Heart left ventricle (tissue), 16 donors: ENCODE results near the gene SLC41A1. TPM values are rescaled to one million over a fixed set of nuclear protein-coding genes. Genes with fewer than 3 reads are reported as not detected.
A peak's percentile ranks its signal among the peaks of the same experiment; 100 is the strongest.

Experiments
- ATAC-seq, 4 donors: fragments of 200-7000 bp; cut with Tn5 transposase; one replicate each; pipeline ENCODE4 v1.9.1; 2020 to 2022; ENCODE audit warnings: moderate library complexity in 4 of 4, mild to moderate bottlenecking in 3 of 4, moderate number of reproducible peaks in 1 of 4
- DNase-seq, 5 donors: peaks; one replicate each; pipeline ENCODE4 v3.0.0-alpha.2; 2020
- H3K27ac ChIP-seq, 12 donors: fragments of 200-600 bp; sonication (generic) in 4 of 12; one replicate each; pipeline versions ENCODE4 v1.5.0 to v1.8.0; 2016 to 2022; ENCODE audit warnings: mild to moderate bottlenecking in 2 of 12
- H3K27me3 ChIP-seq, 9 donors: fragments of 200-600 bp; sonication (generic) in 2 of 9; one replicate each; pipeline versions ENCODE4 v1.5.1 to v1.8.0; 2016 to 2022; ENCODE audit warnings: mild to moderate bottlenecking in 3 of 9
- H3K36me3 ChIP-seq, 9 donors: fragments of 200-600 bp; sonication (generic) in 2 of 9; one replicate each; pipeline versions ENCODE4 v1.5.0 to v1.8.0; 2018 to 2022; ENCODE audit warnings: mild to moderate bottlenecking in 2 of 9
- H3K4me1 ChIP-seq, 12 donors: fragments of 200-600 bp; sonication (generic) in 4 of 12; one replicate each; pipeline versions ENCODE4 v1.5.0 to v1.8.0; 2016 to 2022; ENCODE audit warnings: mild to moderate bottlenecking in 3 of 12
- H3K4me3 ChIP-seq, 12 donors: fragments of 200-600 bp; sonication (generic) in 4 of 12; one replicate each; pipeline versions ENCODE4 v1.5.0 to v1.8.0; 2017 to 2022; ENCODE audit warnings: mild to moderate bottlenecking in 9 of 12, moderate library complexity in 4 of 12
- H3K9me3 ChIP-seq, 12 donors: fragments of 200-600 bp; sonication (generic) in 4 of 12; one replicate each; pipeline versions ENCODE4 v1.5.0 to v1.8.0; 2016 to 2022; ENCODE audit warnings: mild to moderate bottlenecking in 1 of 12
- CTCF ChIP-seq, 12 donors: fragments of 200-600 bp; sonication (generic) in 4 of 12; IDR thresholded peaks; one replicate each; pipeline versions ENCODE4 v1.5.0 to v1.8.0; 2018 to 2022; ENCODE audit warnings: antibody characterized with exemption in 12 of 12, mild to moderate bottlenecking in 5 of 12
- POLR2A ChIP-seq, 2 donors: fragments of 450-650 bp; IDR thresholded peaks; one replicate each; pipeline ENCODE4 v1.6.1; 2017; ENCODE audit warnings: antibody characterized with exemption in 2 of 2, mild to moderate bottlenecking in 2 of 2, moderate library complexity in 2 of 2
- WGBS, 4 donors: extraction: QIAGEN DNeasy Blood & Tissue Kit in 2 of 4; methylation state at CpG; one replicate each; pipeline versions ENCODE4 v1.1.5 to v1.1.7; 2013 to 2018; 5-methylcytosine and 5-hydroxymethylcytosine counted together
- intact Hi-C, 10 donors: fragments of 100-400 bp; cut with DNase I; formaldehyde crosslinking; loops; one replicate each; pipeline versions ENCODE4 v1.11.1 to v1.14.2; 2022
- polyA plus RNA-seq, 2 donors: library from polyadenylated mRNA; stranded (reverse); fragments of 200-250 nt; gene quantifications; one replicate each; pipeline ENCODE4 v1.2.3, GENCODE V29; 2013
- total RNA-seq, 9 donors: library from RNA; depleted of rRNA in 2 of 9; stranded (reverse); fragments of >200 nt in 2 of 9; fragmentation: NEBNext Ultra II Directional in 3 of 9; extraction: Animal tissue kit (Norgen Biotek cat#: 25700) in 3 of 9; gene quantifications; one replicate each; pipeline versions ENCODE4 v1.1.0 to v1.2.4, GENCODE V29; 2016 to 2023
- donor health status: ischemic (EF 13 %, LVEDD 7.1; RV severe dilation, severe dysfunction).
- donor health status: healthy with polysubstance abuse.
- donor health status: DM: no; HTN: yes; CAD: no.
- donor health status: DM: no; HTN: no; CAD: no.
- donor health status: ischemic (EF 25% LVEDD 6.9; RV normal size, moderate dysfunction).
- donor health status: ischemic (EF 25% LVEDD 5.7; RV mildly dilated, moderate dysfunction).
- donor health status: healthy.
- donor health status: DM: yes; HTN: yes; CAD: no.
- donor health status: ischemic (EF 35%, LVEDD 5.7; RV mildly dilated, moderate dysfunction).
- donor health status: nonischemic (EF 11% LVEDD 7.7; RV severe dilation, severe dysfunction).
- donor health status: DM: yes; HTN: yes; CAD: no.
- donor health status: PGD.
- donor health status: ischemic (EF 29% LVEDD 5.4; RV normal size, mild dysfunction).
- donor health status: nonischemic (EF 23%, LVEDD 6.1; RV moderate dilation, normal function).

SLC41A1 gene
- total and polyA plus RNA-seq, 11 donors: 146 to 442 (median 298) TPM

DNA sequence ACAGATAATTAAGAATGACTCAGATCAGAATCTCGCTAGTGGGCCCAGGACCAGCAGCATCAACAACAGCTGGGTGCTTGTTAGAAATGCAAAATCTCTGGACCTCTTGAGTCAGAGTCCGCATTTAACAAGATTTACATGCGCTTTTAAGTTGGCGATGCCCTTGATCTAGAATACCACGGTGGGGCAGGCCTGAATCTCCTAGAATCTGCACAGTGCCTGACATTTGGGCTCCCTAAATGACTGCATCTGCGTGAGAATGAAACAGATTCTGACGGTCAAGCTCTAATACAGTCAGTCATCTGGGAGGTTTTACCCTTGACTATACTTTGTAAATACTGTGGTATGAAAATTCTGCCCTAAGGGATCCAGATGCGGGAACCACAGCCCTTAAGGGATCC lies 20.5 kb downstream of the SLC41A1 start:
- intact Hi-C loops: loop anchor here (2.0 to 10.0 kb wide), 7 partner anchors 115 to 315 kb away; no protein-coding TSS in a partner anchor
- Histone ChIP-seq H3K4me3 (no peak overlapping the region), H3K27me3 (no peaks in the 10 kb centered on the region), H3K4me1 (peaks cover 0 to 19% (median 1%) of the 10 kb centered on the region in 12 donors), H3K27ac (peak overlapping the region in 3 of 12 donors; percentile 2 to 22 (median 13)), H3K36me3 (peaks cover 0 to 89% (median 77%) of the 10 kb centered on the region in 9 donors), H3K9me3 (no peaks in the 10 kb centered on the region)
- no peak for DNase-seq
- 62 to 72% (median 65%) methylated on average over 8 of the region's 8 CpGs for WGBS, 4 donors
- TF ChIP-seq POLR2A (IDR thresholded peaks at IDR 0.05) (no peak), CTCF (IDR thresholded peaks at IDR 0.05) (no peak)
- no peak for ATAC-seq

DNA sequence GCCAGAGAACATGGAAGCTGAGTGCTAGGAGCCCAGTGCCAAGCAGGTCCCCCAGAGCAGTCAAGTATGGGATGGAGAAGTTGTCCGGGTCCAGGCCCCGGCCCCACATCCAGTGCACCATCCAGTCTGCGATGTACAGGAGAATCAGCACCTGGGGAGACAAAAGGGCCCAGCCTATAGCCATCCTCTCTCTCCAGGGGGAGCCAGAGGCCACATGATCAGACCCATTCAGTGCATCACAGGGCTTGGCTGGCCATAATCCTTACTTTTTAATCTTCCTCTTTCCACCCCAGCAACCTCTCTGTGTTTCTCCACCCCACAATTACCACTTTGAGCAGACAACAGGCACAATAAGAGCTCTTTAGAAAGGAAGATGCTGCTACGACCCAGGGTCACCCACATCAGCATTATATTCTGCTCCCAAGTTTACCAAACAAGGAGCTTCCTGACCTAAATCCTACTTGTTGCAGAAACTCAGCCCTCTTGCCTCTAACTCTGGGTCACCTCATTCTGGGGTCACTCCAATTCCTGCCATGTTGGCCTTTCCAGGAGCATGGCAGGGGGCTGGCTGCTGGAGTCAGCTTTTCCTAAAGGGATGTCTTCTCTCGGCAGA lies 21.3 kb downstream of the SLC41A1 start:
- Histone ChIP-seq H3K27ac (peak overlapping the region in 4 of 12 donors; percentile 1 to 25 (median 10)), H3K9me3 (no peaks in the 10 kb centered on the region), H3K4me1 (peaks cover 0 to 23% (median 1%) of the 10 kb centered on the region in 12 donors), H3K27me3 (no peaks in the 10 kb centered on the region), H3K36me3 (peaks cover 0 to 81% (median 69%) of the 10 kb centered on the region in 9 donors), H3K4me3 (no peak overlapping the region)
- TF ChIP-seq CTCF (IDR thresholded peaks at IDR 0.05): peak; percentile 49 to 82 (median 74)
- no peak for TF ChIP-seq POLR2A (IDR thresholded peaks at IDR 0.05)
- intact Hi-C loops: loop anchor here (1.0 to 10.0 kb wide), 9 partner anchors 116 to 316 kb away; no protein-coding TSS in a partner anchor
- DNase-seq: peak in 3 of 5 donors; percentile 60 to 69 (median 61)
- ATAC-seq: peak; percentile 55 to 71 (median 62)
- 39 to 60% (median 47%) methylated on average over 3 to 5 of the region's 5 CpGs for WGBS, 4 donors

- peaks cover 0 to 38% (median 26%) of the 10 kb centered on the region in 9 donors for H3K36me3 ChIP-seq
- TF ChIP-seq CTCF (IDR thresholded peaks at IDR 0.05) (no peak), POLR2A (IDR thresholded peaks at IDR 0.05) (no peak)
- intact Hi-C loops: loop anchor here in 1 of 10 donors (5.0 kb wide), 1 partner anchor 190 kb away; no protein-coding TSS in a partner anchor
- ATAC-seq (peak; percentile 18 to 48 (median 28)), DNase-seq (no peak)
- no peaks in the 10 kb centered on the region for H3K27me3 ChIP-seq
- H3K4me1 ChIP-seq: peaks cover 0 to 45% (median 10%) of the 10 kb centered on the region in 12 donors
- WGBS, 4 donors: 43 to 48% (median 45%) methylated on average over 10 of the region's 10 CpGs
- no peak overlapping the region for H3K4me3 ChIP-seq
- H3K27ac ChIP-seq: peak overlapping the region; percentile 35 to 82 (median 72)
- no peaks in the 10 kb centered on the region for H3K9me3 ChIP-seq
These were observed 25.6 kb downstream of the SLC41A1 start for GRCh38 chr1:205787287-205787916.

GRCh38 chr1:205786601-205787000 lies 26.4 kb downstream of the SLC41A1 start:
- Histone ChIP-seq H3K4me3 (no peak overlapping the region), H3K9me3 (no peaks in the 10 kb centered on the region), H3K27me3 (no peaks in the 10 kb centered on the region), H3K27ac (peak overlapping the region; percentile 35 to 82 (median 72)), H3K4me1 (peaks cover 0 to 39% (median 10%) of the 10 kb centered on the region in 12 donors), H3K36me3 (peaks cover 0 to 30% (median 18%) of the 10 kb centered on the region in 9 donors)
- no peak for TF ChIP-seq CTCF (IDR thresholded peaks at IDR 0.05)
- no peak for TF ChIP-seq POLR2A (IDR thresholded peaks at IDR 0.05)
- DNase-seq (no peak), ATAC-seq (peak; percentile 24 to 29 (median 26))
- 39 to 46% (median 44%) methylated on average over 4 of the region's 4 CpGs for WGBS, 4 donors
- intact Hi-C loops: loop anchor here in 1 of 10 donors (5.0 kb wide), 1 partner anchor 191 kb away; no protein-coding TSS in a partner anchor
